Measurements from ENCODE around the gene RBMS1. TPM values are rescaled to one million over a fixed set of nuclear protein-coding genes. Genes with fewer than 3 reads are reported as not detected.

The RBMS1 gene
- total RNA-seq, 1 donor from 2014 or later: 93.3 TPM

GRCh38 chr2:160433466-160434140 is 60.0 kb downstream of the RBMS1 start:
- peaks cover 34% of the 10 kb centered on the region for H3K4me1 ChIP-seq
- DNase-seq (ENCODE audit: extremely low spot score in 2 of 2): no peak
- intact Hi-C loops (cut with DNase I): no loop called here
- H3K4me3 ChIP-seq: no peak overlapping the region
- H3K9me3 ChIP-seq: no peaks in the 10 kb centered on the region
- H3K27me3 ChIP-seq: no peaks in the 10 kb centered on the region
- H3K36me3 ChIP-seq: no peaks in the 10 kb centered on the region
- no peak overlapping the region for H3K27ac ChIP-seq
- TF ChIP-seq POLR2AphosphoS5 (IDR thresholded peaks at IDR 0.05; ENCODE audit: insufficient read depth in 1 of 2, low read depth in 1 of 2): peak in 1 of 2 donors; percentile 45
- no peak for TF ChIP-seq CTCF (IDR thresholded peaks at IDR 0.05)
- no peak for TF ChIP-seq POLR2A (IDR thresholded peaks at IDR 0.05)

- Histone ChIP-seq H3K36me3 (no peaks in the 10 kb centered on the region), H3K4me1 (peaks cover 43% of the 10 kb centered on the region), H3K4me3 (no peak overlapping the region), H3K9me3 (no peaks in the 10 kb centered on the region), H3K27me3 (no peaks in the 10 kb centered on the region), H3K27ac (no peak overlapping the region)
- no peak for DNase-seq (ENCODE audit: extremely low spot score in 2 of 2)
- TF ChIP-seq POLR2A (IDR thresholded peaks at IDR 0.05): no peak
- no peak for TF ChIP-seq POLR2AphosphoS5 (IDR thresholded peaks at IDR 0.05; ENCODE audit: insufficient read depth in 1 of 2, low read depth in 1 of 2)
- TF ChIP-seq CTCF (IDR thresholded peaks at IDR 0.05): no peak
- intact Hi-C loops (cut with DNase I): no loop called here
These were observed 61.0 kb downstream of the RBMS1 start for GRCh38 chr2:160432633-160433032.

- H3K9me3 ChIP-seq: no peaks in the 10 kb centered on the region
- no peak for TF ChIP-seq CTCF (IDR thresholded peaks at IDR 0.05)
- no peak for TF ChIP-seq POLR2A (IDR thresholded peaks at IDR 0.05)
- no peak for TF ChIP-seq POLR2AphosphoS5 (IDR thresholded peaks at IDR 0.05; ENCODE audit: insufficient read depth in 1 of 2, low read depth in 1 of 2)
- DNase-seq (ENCODE audit: extremely low spot score in 2 of 2): no peak
- H3K36me3 ChIP-seq: no peaks in the 10 kb centered on the region
- H3K4me3 ChIP-seq: no peak overlapping the region
- no peak overlapping the region for H3K27ac ChIP-seq
- intact Hi-C loops (cut with DNase I): no loop called here
- H3K27me3 ChIP-seq: no peaks in the 10 kb centered on the region
- H3K4me1 ChIP-seq: peaks cover 43% of the 10 kb centered on the region
These were observed 62.2 kb downstream of the RBMS1 start for GRCh38 chr2:160431441-160431840.

- TF ChIP-seq POLR2AphosphoS5 (IDR thresholded peaks at IDR 0.05; ENCODE audit: insufficient read depth in 1 of 2, low read depth in 1 of 2) (no peak), CTCF (IDR thresholded peaks at IDR 0.05) (no peak), POLR2A (IDR thresholded peaks at IDR 0.05) (no peak)
- Histone ChIP-seq H3K4me3 (no peak overlapping the region), H3K9me3 (no peaks in the 10 kb centered on the region), H3K27me3 (no peaks in the 10 kb centered on the region), H3K36me3 (no peaks in the 10 kb centered on the region), H3K4me1 (peaks cover 50% of the 10 kb centered on the region), H3K27ac (peak overlapping the region; percentile 68)
- intact Hi-C loops (cut with DNase I): no loop called here
- DNase-seq (ENCODE audit: extremely low spot score in 2 of 2): no peak
These were observed 63.6 kb downstream of the RBMS1 start for GRCh38 chr2:160430001-160430344.

GRCh38 chr2:160429248-160430000 is 64.2 kb downstream of the RBMS1 start:
- no peak overlapping the region for H3K4me3 ChIP-seq
- TF ChIP-seq POLR2A (IDR thresholded peaks at IDR 0.05): no peak
- peak in 1 of 3 experiments; percentile 48 for TF ChIP-seq CTCF (IDR thresholded peaks at IDR 0.05)
- no peaks in the 10 kb centered on the region for H3K36me3 ChIP-seq
- peaks cover 48% of the 10 kb centered on the region for H3K4me1 ChIP-seq
- no peaks in the 10 kb centered on the region for H3K9me3 ChIP-seq
- DNase-seq (ENCODE audit: extremely low spot score in 2 of 2): no peak
- H3K27me3 ChIP-seq: no peaks in the 10 kb centered on the region
- intact Hi-C loops (cut with DNase I): no loop called here
- H3K27ac ChIP-seq: peak overlapping the region; percentile 68

All from vagina (tissue), 2 donors.